NOMO-1 treated with dmso at 0.1 percent for 144 hours (cell line): ENCODE data around the gene WNT6.

Source experiments
- DNase-seq: peaks from one replicate; lab custom pipeline; 2025; ENCODE audit not compliant: unreplicated experiment; lab: John Stamatoyannopoulos, UW

WNT6 gene

GRCh38 chr2:218859556-218859987 is at the start of gene WNT6:
Gene WNT6, plus strand, starts transcription at chr2:218859805. Its CDS starts 233 bp downstream, at chr2:218860038.
- no peak for DNase-seq

- no peak for DNase-seq
Observed at GRCh38 chr2:218810256-218810655, 49.3 kb upstream of the WNT6 start.

GRCh38 chr2:218811382-218811781 is 48.2 kb upstream of the WNT6 start:
- peak; percentile 12 for DNase-seq

- DNase-seq = no peak
Observed at GRCh38 chr2:218812096-218812815, 47.3 kb upstream of the WNT6 start.

GRCh38 chr2:218812861-218813260 is 46.7 kb upstream of the WNT6 start:
- DNase-seq = no peak

GRCh38 chr2:218813771-218814460 is 45.7 kb upstream of the WNT6 start:
- DNase-seq = no peak

DNA sequence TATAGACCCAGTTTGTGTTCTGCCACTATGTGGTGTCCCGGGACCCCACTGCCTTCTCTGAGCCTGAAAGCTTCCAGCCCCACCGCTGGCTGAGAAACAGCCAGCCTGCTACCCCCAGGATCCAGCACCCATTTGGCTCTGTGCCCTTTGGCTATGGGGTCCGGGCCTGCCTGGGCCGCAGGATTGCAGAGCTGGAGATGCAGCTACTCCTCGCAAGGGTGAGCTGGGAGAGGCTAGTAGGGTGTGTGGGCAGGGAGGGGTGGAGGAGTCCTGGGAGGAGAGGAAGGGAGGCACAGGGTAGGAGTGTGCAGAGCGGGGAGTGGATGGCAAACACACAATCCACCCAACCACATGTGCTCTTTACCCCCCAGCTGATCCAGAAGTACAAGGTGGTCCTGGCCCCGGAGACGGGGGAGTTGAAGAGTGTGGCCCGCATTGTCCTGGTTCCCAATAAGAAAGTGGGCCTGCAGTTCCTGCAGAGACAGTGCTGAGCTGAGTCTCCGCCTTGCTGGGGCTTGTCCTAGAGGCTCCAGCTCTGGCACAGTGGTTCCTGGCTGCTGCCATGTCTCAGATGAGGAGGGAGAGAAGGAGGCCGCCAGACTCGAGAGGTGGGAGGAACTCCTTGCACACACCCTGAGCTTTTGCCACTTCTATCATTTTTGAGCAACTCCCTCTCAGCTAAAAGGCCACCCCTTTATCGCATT is 44.9 kb upstream of the WNT6 start:
- DNase-seq = no peak

GRCh38 chr2:218815244-218815637 is 44.4 kb upstream of the WNT6 start:
- DNase-seq = no peak

DNA sequence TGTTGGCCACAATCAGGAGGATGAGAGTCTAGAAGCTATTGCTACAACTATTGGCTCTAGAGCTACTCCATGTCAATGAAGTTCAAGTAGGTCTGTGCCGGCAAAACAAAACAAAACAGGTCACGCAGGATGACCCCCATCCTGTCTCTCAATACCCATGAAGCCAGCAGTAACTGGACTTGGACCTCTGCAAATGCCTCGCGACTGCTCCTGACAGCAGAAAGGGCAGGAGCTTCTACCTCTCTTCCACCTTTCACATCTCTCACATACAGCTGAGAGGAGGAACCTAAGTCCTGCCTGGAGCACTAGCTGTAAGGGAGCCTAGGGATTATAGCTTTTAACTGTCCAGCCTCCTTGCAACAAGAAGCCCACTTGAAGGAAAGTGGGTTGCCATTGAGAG is 44.0 kb upstream of the WNT6 start:
- no peak for DNase-seq

DNA sequence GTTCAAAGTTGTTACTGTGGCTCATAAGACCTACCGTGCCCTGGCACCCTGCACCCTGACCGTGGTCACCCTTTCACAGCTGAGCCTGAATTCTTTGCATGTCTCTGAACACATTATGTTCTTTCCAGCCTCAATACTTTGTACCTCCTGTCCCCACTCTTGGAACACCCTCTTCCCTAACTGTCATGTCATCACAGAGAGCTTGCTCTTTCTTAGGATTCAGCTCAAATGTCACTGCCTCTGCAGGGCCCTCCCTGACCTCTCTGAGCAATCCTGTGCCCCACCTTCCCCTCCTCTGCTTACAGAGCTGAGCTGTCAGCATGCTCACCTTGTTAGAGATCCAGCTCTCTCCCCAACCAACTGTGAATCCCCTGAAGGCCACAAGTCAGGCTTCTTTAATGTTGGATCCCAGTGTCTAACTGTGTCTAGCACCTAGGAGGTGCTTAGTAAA is 43.0 kb upstream of the WNT6 start:
- no peak for DNase-seq

GRCh38 chr2:218819093-218819492 is 40.5 kb upstream of the WNT6 start:
- no peak for DNase-seq

- no peak for DNase-seq
Observed at GRCh38 chr2:218820746-218821369, 38.7 kb upstream of the WNT6 start.

DNA sequence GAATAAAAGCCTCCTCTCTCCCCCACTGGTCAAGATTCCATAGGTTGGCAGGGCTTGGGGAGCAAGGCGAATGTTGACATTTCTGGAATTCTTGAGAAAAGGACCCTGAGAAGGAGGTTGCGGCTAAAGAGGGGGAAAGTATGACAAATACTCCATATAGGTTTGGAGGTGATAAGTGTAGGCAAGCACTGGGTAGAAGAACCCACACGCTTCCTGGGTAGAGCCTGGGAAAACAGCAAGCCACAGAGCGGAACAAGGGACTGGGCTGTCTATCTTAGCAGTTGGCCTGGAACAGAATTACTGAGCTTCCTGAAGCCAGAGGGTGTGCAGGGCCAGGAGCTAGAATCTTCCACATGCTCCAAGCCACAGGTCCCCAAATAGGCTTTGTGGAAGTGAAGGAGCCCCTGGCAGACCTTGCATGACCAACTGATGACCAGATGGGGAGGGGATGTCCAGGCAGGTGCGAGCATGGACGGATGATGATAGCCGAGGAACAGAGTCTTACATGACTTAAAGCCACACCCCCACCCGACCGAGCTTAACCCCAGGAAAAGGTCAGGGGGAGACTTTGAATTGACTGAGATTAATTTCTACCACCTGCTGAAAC is 37.9 kb upstream of the WNT6 start:
- DNase-seq = no peak

DNA sequence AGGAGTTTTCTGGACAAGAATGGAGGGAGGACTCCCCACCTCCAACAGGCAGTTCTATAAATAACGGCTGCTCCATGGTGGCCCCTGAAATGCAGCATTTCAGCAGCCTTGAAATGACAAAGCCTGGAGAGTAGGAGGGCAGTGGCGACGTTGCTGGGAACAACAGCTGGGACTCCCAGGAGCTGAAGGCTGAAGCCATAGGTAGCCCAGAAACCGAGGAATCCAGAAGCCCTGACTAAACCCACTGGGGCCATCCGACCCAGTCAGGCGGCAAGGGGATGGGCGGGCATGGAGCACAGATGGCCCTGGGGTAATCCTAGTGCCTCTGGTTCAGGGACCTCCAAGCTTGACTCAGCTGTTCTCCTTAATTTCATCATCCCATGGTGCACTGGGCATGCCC is 37.0 kb upstream of the WNT6 start:
- no peak for DNase-seq

- DNase-seq = no peak
Observed at GRCh38 chr2:218823196-218823855, 36.3 kb upstream of the WNT6 start.

- no peak for DNase-seq
Observed at GRCh38 chr2:218824004-218824403, 35.6 kb upstream of the WNT6 start.

- DNase-seq = no peak
Observed at GRCh38 chr2:218826791-218827190, 32.8 kb upstream of the WNT6 start.

DNA sequence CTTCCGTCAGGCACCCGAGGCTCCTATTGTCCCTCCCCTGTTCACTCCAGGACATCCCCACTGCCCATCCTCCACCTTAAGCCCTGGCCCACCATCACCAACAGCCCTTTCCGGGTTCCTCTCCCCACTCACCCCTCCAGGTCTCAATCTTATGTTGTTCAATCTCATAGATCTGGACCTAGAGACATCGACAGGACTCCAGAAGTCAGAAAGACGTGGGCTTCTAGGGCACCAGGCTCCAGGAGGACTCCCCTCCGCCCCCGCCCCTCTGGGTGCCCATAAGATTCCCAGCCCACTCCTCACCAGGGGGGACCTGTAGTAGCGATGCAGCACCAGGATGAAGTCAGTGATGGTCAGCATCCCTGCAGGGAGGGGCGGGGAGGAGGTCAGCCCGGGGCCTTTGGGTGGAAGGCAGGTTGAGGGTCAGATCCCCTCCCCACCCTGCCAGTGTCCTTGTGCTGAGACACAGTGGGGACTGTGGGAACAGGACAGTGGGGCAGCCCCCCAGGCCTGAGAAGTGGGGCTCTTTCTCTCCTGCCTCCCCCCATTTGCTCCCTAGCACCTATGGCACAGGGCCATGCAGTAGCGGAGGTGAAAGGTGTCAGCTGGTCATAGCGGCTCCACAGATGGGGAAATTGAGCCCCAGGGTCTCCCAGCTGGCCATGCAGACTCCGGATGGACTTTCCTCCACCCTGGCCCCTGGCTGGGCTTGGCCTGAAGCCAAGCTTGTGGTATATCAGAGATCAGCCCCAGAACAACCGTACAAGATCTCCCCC is 31.7 kb upstream of the WNT6 start:
- DNase-seq = no peak

- no peak for DNase-seq
Observed at GRCh38 chr2:218828477-218828778, 31.2 kb upstream of the WNT6 start.

- DNase-seq = no peak
Observed at GRCh38 chr2:218829868-218830451, 29.6 kb upstream of the WNT6 start.
